HG03571 (cell line): ENCODE data around the gene C9orf43.
"Not testable (repeated sequence)": the region's sequence is repeated elsewhere in the genome, so short reads cannot be mapped to it uniquely, and the experiment has no call there.

Experiments
- ATAC-seq: cut with Tn5 transposase; IDR thresholded peaks from one replicate; pipeline ENCODE4 v1.9.1; 2021; ENCODE audit not compliant: unreplicated experiment

C9orf43 gene

GRCh38 chr9:113416149-113416721 lies 5.7 kb downstream of the C9orf43 start:
- ATAC-seq = peak; percentile 95

DNA sequence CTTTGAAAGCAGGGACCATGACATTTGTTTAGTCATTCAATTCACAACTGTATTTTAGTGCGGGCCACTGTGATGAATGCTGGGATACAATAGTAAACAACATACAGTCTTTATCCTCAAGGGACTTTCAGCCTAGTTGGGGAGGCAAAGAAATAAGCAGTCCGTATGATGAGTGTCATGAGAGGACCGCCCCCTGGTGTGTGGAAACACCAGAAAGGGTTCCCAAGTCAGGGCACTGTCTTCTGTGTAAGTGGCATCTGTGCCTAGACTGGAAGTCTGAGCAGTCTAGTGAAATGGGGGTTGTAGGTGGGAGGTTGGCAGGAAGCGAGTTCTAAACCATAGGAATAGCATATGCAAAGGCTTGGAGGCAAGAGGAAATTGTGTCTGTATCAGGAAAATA lies 6.8 kb downstream of the C9orf43 start:
- ATAC-seq = no peak

DNA sequence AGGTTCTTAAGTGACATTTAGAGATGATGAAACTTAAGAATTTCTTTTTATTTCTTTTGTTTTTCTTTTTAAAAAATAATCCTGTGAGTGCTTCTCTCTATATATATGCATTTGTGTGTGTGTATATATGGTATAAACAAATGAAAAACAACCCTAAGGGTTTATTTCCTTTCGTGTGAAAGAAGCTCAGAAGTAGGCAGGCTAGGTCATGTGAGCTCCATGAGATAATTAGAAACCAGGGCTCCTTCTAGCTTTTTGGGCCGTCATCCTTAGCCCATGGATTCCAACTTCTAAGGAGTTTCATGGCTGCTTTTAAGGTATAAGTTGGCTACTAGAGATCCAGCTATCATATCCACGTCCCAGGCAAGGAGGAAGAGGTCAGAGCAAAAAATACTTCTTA lies 11.2 kb downstream of the C9orf43 start:
- no peak for ATAC-seq

DNA sequence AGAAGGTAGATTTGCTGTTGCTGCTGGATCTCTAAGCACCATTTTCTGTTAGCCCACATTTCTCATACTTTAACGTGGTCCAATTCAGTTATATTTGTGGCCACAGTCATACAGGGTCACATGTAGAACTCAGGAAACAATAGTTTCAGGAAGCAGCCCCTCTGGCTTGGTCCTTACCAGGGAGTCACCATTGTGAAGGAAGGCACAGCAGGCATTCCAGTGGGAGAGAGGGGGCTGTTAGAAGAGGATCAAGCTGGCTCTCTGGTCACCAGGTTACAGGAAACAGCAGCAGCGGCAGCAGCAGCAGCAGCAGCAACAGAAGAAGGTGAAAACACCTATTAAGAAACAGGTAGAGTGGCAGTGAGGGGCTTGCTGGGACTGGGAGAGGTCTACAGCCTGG lies 14.5 kb downstream of the C9orf43 start:
- no peak for ATAC-seq

- no peak for ATAC-seq
Observed at GRCh38 chr9:113426701-113427100, 16.2 kb downstream of the C9orf43 start.

DNA sequence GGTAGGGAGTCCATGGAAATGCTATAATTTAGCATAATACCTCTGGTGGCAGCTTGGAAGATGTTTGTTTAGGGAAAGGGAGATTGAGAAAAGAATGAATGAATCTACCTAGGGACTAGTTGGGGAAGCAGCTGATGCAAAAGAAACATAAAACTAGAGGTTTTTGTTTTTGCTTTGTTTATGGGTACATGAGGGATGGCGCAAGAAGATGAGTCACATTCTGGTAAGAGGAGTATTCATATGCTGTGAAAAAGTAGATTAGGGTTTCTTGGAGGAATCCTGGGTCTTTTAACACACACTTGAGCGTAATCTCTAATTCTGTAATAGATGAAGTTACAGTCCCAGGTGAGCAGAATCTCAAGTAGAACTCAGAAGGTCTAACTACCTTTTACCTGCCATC lies 17.1 kb downstream of the C9orf43 start:
- ATAC-seq = no peak

- no peak for ATAC-seq
Observed at GRCh38 chr9:113428062-113428615, 17.6 kb downstream of the C9orf43 start.

GRCh38 chr9:113431191-113431590 lies 20.6 kb downstream of the C9orf43 start:
- ATAC-seq = no peak

DNA sequence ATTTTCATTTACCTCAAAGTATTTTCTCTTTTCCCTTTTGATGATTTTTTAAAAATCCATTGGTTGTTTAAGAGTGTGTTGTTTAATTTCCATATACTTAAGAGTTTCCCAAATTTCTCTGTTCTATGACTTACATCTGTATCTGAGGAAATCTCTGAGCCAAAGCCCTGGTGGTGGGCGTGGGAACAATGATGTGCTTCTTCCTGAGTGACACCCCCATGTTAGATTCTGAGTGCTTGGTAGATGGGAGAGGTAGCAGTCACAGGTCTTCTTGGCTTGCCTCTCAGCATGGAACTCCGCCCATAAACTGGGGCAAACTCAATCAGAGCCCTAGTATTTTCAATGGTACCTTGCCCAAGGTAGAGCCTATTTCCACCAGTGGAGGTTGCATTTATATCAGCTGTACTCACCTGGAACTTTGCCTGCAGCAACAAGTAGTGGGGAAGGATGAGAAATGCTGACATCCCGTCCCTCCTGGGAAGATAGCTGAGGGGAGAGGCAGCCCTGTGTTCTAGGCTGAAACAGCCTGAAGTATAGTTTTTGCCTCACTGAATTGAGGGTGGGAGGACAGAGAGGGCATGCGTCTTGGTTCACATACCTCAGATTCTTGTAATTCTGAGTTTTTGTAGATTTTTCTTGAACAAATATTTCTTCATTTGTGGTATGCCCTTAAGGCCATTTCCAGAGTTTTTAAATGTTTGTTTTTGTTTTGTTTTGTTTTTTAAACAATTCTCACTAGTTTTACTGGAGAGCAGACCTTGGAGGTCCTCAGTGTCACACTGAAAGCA lies 26.4 kb downstream of the C9orf43 start:
- no peak for ATAC-seq

DNA sequence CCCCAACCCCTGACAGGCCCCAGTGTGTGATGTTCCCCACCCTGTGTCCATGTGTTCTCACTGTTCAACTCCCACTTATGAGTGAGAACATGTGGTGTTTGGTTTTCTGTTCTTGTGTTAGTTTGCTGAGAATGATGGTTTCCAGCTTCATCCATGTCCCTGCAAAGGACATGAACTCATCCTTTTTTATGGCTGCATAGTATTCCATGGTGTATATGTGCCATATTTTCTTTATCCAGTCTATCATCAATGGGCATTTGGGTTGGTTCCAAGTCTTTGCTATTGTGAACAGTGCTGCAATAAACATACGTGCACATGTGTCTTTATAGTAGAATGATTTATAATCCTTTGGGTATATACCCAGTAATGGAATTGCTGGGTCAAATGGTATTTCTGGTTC lies 27.2 kb downstream of the C9orf43 start:
- ATAC-seq = not testable (repeated sequence)

DNA sequence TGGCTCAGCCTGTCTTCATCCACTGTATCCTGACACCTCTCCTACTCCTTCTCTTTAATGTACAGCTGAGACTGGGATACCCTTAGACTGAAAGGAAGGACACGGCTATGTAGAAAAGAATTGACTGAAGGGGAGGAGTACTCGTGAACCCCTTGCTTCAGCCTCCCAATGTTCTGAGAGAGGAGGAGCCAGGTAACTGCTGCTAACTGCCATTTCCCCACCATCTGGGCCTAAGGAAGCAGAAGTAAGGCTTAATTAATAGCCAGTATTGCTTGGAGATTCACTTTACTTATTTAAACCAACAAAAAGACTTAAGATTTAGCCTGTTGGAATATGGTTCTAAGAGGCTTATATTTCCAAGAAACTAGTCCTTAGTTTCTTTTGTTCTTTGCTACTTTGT lies 34.2 kb downstream of the C9orf43 start:
- no peak for ATAC-seq

DNA sequence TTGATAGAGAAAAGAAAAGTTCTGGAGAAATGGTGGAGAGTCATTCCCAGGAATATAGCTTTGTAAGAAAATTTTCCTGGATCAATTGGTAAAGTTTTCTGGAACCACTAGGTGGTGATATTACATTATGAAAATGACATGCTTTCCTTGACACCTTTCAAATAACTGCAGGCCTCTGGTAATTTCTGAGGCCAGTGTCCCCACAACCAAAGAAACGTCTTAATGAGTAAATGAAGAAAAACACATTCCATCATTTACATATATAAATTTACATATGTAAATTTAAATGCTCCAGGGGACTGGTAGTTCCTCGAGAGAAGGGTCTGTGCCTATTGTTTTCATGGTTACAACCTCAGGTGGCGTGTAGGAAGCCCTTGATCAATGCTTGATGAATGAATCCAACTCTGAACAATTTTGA lies 35.8 kb downstream of the C9orf43 start:
- no peak for ATAC-seq

GRCh38 chr9:113449376-113449775 lies 38.8 kb downstream of the C9orf43 start:
- no peak for ATAC-seq

GRCh38 chr9:113452113-113452605 lies 41.6 kb downstream of the C9orf43 start:
- ATAC-seq = no peak

DNA sequence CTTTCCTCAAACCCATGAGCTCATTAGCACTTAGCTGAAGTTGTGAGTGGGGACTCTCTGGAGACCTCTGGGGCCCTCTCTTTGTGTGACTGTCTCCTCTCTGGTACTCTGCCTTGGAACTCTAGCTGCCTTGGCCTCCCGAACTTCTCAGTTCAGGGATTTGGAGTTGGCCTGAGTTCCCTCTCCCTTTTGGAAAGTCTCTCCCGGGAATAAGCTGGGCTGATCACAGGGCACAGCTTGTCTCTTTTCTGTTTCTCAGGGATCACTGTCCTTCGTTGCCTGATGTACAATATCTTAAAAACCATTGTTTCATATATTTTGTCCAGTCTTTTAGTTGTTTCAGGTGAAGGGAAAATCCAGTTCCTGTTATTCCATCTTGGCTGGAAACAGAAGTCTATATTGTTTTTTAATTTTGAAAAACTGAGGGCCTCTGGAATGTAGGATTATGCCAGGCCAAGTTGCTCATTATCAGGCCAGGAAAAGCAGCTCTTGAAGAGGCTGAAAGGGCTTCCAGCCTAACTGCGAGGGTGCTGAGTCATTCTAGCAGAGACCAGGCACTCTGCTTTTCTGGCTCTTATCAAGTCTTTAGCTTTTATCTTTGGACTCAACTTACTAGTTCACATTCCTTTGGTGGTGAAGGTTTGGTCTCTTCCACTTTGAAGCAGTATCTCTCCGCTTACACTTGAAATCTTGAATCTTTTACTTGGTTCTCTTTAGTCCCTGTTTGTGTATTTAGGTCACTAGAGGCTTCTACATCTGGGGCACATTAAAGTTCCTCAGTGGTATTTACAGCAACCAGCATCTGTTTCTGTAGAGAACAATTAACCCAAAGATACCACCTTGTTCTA lies 44.6 kb downstream of the C9orf43 start:
- ATAC-seq = no peak

DNA sequence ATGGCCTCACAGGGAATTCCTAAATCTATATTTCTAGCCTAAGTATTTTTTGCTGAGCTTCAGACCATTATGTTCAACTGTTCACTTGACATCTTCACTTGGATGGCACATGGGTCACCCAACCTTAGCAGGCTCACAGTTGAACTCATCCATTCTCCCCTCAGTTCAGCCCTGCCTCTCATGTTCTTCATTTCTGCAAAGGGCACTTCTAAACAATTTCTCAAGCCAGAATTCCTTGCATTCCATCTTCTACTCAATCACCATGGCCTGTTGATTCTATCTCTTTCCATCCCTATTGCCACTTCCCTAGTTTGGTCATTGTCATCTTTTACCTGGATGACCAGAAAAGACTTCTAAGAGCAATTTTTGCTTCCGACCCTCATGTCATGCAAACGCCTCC lies 45.7 kb downstream of the C9orf43 start:
- ATAC-seq = no peak

GRCh38 chr9:113461285-113461684 lies 50.7 kb downstream of the C9orf43 start:
- ATAC-seq = no peak

- no peak for ATAC-seq
Observed at GRCh38 chr9:113461943-113462342, 51.4 kb downstream of the C9orf43 start.

GRCh38 chr9:113462781-113463286 lies 52.3 kb downstream of the C9orf43 start:
- ATAC-seq = no peak

GRCh38 chr9:113463418-113464285 lies 53.1 kb downstream of the C9orf43 start, which contains the start of gene RGS3:
TSS of gene RGS3 (plus strand) at chr9:113463727. CDS start at chr9:113463803, 76 bp downstream.
- ATAC-seq = no peak
